Measurements from ENCODE around the gene RAB17. TPM values are rescaled to one million over a fixed set of nuclear protein-coding genes. Genes with fewer than 3 reads are reported as not detected.
A peak's percentile ranks its signal among the peaks of the same experiment; 100 is the strongest.

The RAB17 gene
- total and polyA plus RNA-seq, 2 of the 8 experiments (the other 6 are each of a cell fraction or from before 2014, with no cell fraction given) = 42.6 to 83.4 TPM

- no peaks in the 10 kb centered on the region for H3K23me2 ChIP-seq (ENCODE audit: low read depth, low read length)
- H2BK120ac ChIP-seq (replicated peaks; ENCODE audit: low read depth, low read length) = no peak overlapping the region
- H2BK20ac ChIP-seq (ENCODE audit: low read length) = no peak overlapping the region
- no peak overlapping the region for H3K27ac ChIP-seq (ENCODE audit: low read depth, low read length)
- H2BK12ac ChIP-seq (ENCODE audit: low read depth, low read length) = no peak overlapping the region
- no peak overlapping the region for H3K14ac ChIP-seq (ENCODE audit: insufficient read length)
- H3K9ac ChIP-seq (replicated peaks in 1 of 4; ENCODE audit: extremely low read depth in 1 of 4, low read depth in 3 of 4, low read length in 3 of 4) = no peak overlapping the region
- no peaks in the 10 kb centered on the region for H3K4me1 ChIP-seq (replicated peaks in 1 of 4; ENCODE audit: control insufficient read depth in 3 of 4, insufficient read depth in 4 of 4, low read length in 3 of 4)
- H3K27me3 ChIP-seq (replicated peaks in 1 of 4; ENCODE audit: control insufficient read depth in 3 of 4, extremely low read depth in 1 of 4, insufficient read depth in 3 of 4, low read length in 3 of 4) = no peaks in the 10 kb centered on the region
- no peak overlapping the region for H3K23ac ChIP-seq (ENCODE audit: insufficient read length)
- no peak overlapping the region for H3K4ac ChIP-seq (replicated peaks; ENCODE audit: insufficient read length, low read depth, low read length)
- H2BK15ac ChIP-seq (ENCODE audit: low read length) = no peak overlapping the region
- no peak for DNase-seq (ENCODE audit: low read depth in 1 of 2, low spot score in 2 of 2)
- ChIA-PET CTCF (ENCODE audit: partially characterized antibody) (interaction anchor here (1.1 to 4.3 kb wide), 3 partner anchors 23 to 68 kb away, joined by 3 to 16 read pairs (median 4); no protein-coding TSS in a partner anchor), POLR2A (ENCODE audit: partially characterized antibody) (interaction anchor here (1.2 kb wide), 1 partner anchor 13 kb away, joined by 4 read pairs; the partner anchor contains the start of gene LRRFIP1)
- peaks cover 3% of the 10 kb centered on the region in 2 experiments for H4K20me1 ChIP-seq (replicated peaks in 1 of 2; ENCODE audit: control insufficient read depth in 1 of 2, insufficient read depth in 2 of 2, low read length in 2 of 2)
- no peak for TF ChIP-seq EP300 (IDR thresholded peaks at IDR 0.05; ENCODE audit: borderline replicate concordance in 1 of 2, low read depth in 2 of 2, low read length in 2 of 2)
- no peak for TF ChIP-seq POLR2A (IDR thresholded peaks at IDR 0.05; ENCODE audit: control extremely low read depth in 1 of 2, low read depth in 2 of 2, low read length in 2 of 2)
- TF ChIP-seq, protein P1, sequence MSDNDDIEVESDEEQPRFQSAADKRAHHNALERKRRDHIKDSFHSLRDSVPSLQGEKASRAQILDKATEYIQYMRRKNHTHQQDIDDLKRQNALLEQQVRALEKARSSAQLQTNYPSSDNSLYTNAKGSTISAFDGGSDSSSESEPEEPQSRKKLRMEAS (IDR thresholded peaks at IDR 0.05) = no peak
- TF ChIP-seq GABPA (IDR thresholded peaks at IDR 0.05; ENCODE audit: borderline replicate concordance, insufficient read depth, low read length) = no peak
- no peak for TF ChIP-seq RXRA (IDR thresholded peaks at IDR 0.05; ENCODE audit: insufficient read depth, low read depth, low read length)
- no peak for TF ChIP-seq POLR2AphosphoS5 (IDR thresholded peaks at IDR 0.05; ENCODE audit: low read depth, low read length)
- TF ChIP-seq SIRT6 (IDR thresholded peaks at IDR 0.05; ENCODE audit: low read length) = no peak
- no peak for TF ChIP-seq CTBP2 (IDR thresholded peaks at IDR 0.05; ENCODE audit: borderline replicate concordance, insufficient read depth, insufficient read length, low read length)
- no peak for TF ChIP-seq NRF1 (IDR thresholded peaks at IDR 0.05; ENCODE audit: low read depth, low read length)
- TF ChIP-seq RAD21 (IDR thresholded peaks at IDR 0.05 in 1 of 2, conservative IDR thresholded peaks at IDR 0.05 in 1 of 2; ENCODE audit: low read depth in 2 of 2, low read length in 2 of 2) = no peak
- no peak for TF ChIP-seq SUZ12 (IDR thresholded peaks at IDR 0.05; ENCODE audit: low read length)
- no peak for TF ChIP-seq ASH2L (IDR thresholded peaks at IDR 0.05; ENCODE audit: low read length)
- H2AFZ ChIP-seq (ENCODE audit: low read length) = no peak overlapping the region
- WGBS, 2 experiments (ENCODE audit: extremely low coverage in 1 of 2, insufficient coverage in 1 of 2, insufficient read length in 1 of 2, insufficient replicate concordance in 2 of 2, low coverage in 1 of 2, low lambda C conversion rate in 2 of 2, missing lambda C conversion rate in 1 of 2) = 83% methylated on average over 6 of the region's 6 CpGs; no CpG with 5 or more reads in 1 of the 2 experiments
- no peak overlapping the region for H4K91ac ChIP-seq (replicated peaks; ENCODE audit: insufficient read length, low read length)
- H3K79me2 ChIP-seq (ENCODE audit: control insufficient read depth in 1 of 2, insufficient read depth in 2 of 2, low read length in 2 of 2) = no peaks in the 10 kb centered on the region; a peak in 2 of 4 replicates
- H2AK5ac ChIP-seq (ENCODE audit: low read depth, low read length) = no peak overlapping the region
- H4K5ac ChIP-seq (ENCODE audit: insufficient read length, low read depth, low read length) = no peak overlapping the region
- H3K9me3 ChIP-seq (ENCODE audit: insufficient read depth in 2 of 2, low read depth in 1 of 2, low read length in 1 of 2) = peaks cover 2 to 7% of the 10 kb centered on the region in 2 experiments; a peak in 2 of 4 replicates
- no peak overlapping the region for H3K4me3 ChIP-seq (ENCODE audit: extremely low read depth in 1 of 4, insufficient read depth in 2 of 4, low read depth in 3 of 4, low read length in 4 of 4)
- FAIRE-seq = no peak
- H3K36me3 ChIP-seq (ENCODE audit: control insufficient read depth in 2 of 4, insufficient read depth in 4 of 4, low read length in 3 of 4) = no peaks in the 10 kb centered on the region; a peak in 2 of 8 replicates
- H3K4me2 ChIP-seq (ENCODE audit: insufficient read depth in 1 of 2, low read depth in 2 of 2, low read length in 2 of 2) = no peak overlapping the region
- no peak overlapping the region for H3K18ac ChIP-seq (ENCODE audit: extremely low read depth, low read length)
- H4K8ac ChIP-seq (ENCODE audit: extremely low read depth, insufficient read depth, low read length) = no peak overlapping the region
- H3K79me1 ChIP-seq (ENCODE audit: low read depth, low read length) = peaks cover 3% of the 10 kb centered on the region
- 0 out of 2 replicates have a peak overlapping the region, but pooled peaks have one; percentile 20 for H2BK5ac ChIP-seq (ENCODE audit: low read depth, low read length)
- H3K56ac ChIP-seq (replicated peaks; ENCODE audit: insufficient read length, low read depth, low read length) = no peak overlapping the region
Observed at GRCh38 chr2:237639836-237640220, 49.3 kb upstream of the RAB17 start.

Measured in H1 (cell line).